ENCODE data around the gene POLR3A. TPM values are rescaled to one million over a fixed set of nuclear protein-coding genes. Genes with fewer than 3 reads are reported as not detected.

Gene POLR3A
- total RNA-seq, 1 experiment from 2014 or later: 15.3 TPM

DNA sequence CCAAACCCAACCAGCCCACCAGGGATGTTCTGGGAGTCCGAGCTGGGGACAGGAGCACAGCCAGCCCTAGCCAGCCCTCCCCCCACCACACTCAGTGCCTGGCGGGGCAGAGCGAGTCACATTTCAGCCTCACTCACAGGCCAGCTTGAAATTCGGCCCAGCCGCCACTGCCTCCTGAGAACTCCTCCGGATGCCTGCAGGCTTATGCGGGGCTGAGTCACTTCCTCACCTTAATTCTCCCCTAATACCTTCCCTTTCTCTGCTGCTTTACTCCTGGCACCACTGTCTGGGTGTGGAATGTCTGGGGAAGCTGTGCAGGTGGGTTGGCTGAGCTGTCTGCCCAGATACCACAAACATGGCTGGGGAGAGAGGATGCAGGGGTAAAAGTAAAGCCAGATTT is 80.1 kb downstream of the POLR3A start:
- DNase-seq (ENCODE audit: low read depth): no peak

- no peak for DNase-seq (ENCODE audit: low read depth)
These were observed 83.2 kb downstream of the POLR3A start for GRCh38 chr10:77946084-77946483.

DNA sequence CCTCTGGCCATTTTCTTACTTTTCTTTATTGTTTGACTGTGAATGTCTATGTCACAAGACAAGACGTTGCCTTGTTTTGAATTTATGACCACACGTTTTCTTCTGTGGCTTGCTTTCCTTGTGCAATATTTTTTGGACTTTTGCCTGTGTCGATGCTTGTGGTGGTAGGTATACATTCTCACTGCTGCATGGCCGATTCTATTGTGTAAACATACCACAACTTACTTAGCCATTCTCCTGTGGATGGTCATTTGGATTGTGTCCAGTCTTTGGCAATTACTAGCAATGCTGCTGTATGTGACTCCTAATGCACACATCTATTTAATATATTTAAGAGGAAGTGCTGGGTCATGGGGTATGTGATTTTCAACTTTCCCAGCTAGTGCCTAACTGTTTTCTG is 84.8 kb downstream of the POLR3A start:
- no peak for DNase-seq (ENCODE audit: low read depth)

GRCh38 chr10:77943121-77943901 is 86.0 kb downstream of the POLR3A start:
- peak; percentile 65 for DNase-seq (ENCODE audit: low read depth)

DNA sequence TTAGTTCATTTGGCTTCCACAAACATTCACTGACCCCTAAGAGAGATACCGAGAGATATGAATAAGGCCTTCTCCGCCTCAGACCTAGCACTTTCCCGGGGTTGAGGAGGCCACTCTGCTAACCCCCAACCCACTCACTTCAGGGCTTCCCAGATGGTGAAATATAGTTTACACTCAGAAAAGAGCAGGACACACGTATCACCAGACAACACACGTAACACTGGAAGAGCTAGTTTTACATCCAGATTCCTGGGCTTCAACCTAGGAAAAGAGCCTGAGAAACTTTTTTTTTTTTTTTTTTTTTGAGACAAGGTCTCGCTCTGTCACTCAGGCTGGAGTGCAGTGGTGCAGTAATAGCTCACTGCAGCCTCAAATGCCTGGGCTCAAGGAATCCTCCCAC is 87.5 kb downstream of the POLR3A start:
- no peak for DNase-seq (ENCODE audit: low read depth)

DNA sequence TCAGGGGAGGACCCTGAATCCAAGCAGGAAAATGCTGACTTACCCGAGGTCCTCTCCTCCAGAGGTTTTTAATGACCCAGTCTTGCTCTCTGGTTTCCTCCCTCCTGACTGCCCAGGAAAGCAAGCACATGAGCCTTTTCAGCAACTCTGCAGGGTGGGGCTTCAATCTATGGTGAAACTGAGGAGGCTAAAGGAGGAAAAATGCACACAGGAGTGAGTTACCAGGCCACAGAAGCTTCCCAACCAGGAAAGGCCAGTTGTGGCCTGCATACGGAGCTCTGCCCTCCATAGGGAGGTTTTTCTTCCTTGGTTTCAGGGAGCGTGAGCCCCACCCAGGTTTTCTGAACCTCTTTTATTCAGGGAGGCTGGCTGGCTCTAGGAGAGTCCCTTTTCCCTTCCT is 88.7 kb downstream of the POLR3A start:
- DNase-seq (ENCODE audit: low read depth): no peak

DNA sequence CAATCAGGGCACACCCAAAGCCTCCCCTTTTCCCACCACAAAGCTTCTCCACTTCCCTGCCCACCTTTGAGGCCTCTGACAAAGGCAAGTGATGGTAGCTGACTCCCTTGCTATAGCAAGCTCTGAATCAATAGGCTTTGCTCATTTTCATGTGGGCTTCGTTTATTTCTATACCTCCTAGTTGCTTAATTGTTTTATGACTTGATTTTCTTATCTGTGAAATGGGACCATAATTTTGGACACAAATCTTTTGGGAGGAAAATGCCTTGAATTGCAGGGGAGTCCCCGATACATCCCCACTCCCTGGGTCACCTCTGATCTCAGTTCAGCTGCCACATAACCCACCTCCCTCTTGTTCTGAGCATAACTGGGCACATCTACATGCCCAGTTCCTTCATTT is 89.1 kb downstream of the POLR3A start:
- DNase-seq (ENCODE audit: low read depth): no peak

DNA sequence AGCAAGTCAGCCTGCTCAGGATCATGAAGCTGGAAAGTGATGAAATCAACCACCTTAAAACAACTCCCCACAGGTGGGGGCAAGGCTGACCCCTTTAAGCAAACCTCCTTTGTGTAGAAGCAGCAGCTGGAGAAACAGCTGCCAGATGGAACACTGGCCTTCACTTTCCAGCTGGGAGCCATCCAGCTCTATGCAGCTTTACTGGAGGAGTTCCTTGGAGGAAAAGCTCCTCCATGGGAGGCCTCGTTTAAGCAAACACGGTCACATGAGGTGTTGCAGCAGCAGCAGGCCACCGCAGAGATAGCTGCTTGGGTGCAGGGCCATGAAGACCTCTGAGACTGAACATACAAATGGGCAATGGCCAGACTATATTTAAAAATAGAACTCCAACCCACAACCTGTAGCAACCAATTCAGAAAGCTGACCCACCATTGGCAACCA is 89.7 kb downstream of the POLR3A start:
- DNase-seq (ENCODE audit: low read depth): peak; percentile 54

- DNase-seq (ENCODE audit: low read depth): no peak
These were observed 92.4 kb downstream of the POLR3A start for GRCh38 chr10:77936697-77937567.

DNA sequence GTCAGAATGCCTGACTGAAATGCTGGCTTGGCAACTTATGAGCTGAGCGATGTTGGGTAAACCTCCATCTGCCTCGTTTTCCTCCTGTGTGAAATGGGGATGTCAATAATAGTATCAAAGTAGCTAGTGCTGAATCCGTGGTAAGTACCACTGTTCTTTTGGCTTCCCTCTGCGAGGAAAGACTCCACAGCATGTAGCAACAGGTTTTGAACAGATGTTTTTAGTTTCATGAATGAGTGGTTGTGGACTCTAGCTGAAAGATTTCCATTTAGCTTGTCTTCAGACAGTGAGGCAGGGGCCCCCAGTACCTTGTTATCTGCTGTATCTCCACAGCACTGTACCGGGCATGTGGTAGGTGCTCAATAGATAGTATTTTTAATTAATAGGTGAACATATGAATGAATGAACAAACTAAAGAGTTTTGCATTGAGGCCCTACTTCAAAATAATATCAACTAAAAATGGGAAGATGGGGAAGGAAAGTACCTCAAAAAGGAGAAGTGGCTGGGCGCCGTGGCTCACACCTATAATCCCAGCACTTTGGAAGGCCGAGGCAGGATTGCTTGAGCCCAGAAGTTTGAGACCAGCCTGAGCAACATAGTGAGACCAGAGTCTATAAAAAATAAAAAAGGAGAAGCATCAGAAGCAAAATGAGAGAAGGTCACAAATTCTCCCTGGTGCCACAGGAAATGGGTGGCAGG is 97.1 kb downstream of the POLR3A start:
- no peak for DNase-seq (ENCODE audit: low read depth)

- no peak for DNase-seq (ENCODE audit: low read depth)
These were observed 101.7 kb downstream of the POLR3A start for GRCh38 chr10:77927402-77928246.

GRCh38 chr10:77926566-77927401 is 102.5 kb downstream of the POLR3A start, which contains the start of gene DLG5:
Gene DLG5 (minus strand): TSS chr10:77926755. CDS start chr10:77926520, 235 bp downstream.
- peak; percentile 44 for DNase-seq (ENCODE audit: low read depth)

DNA sequence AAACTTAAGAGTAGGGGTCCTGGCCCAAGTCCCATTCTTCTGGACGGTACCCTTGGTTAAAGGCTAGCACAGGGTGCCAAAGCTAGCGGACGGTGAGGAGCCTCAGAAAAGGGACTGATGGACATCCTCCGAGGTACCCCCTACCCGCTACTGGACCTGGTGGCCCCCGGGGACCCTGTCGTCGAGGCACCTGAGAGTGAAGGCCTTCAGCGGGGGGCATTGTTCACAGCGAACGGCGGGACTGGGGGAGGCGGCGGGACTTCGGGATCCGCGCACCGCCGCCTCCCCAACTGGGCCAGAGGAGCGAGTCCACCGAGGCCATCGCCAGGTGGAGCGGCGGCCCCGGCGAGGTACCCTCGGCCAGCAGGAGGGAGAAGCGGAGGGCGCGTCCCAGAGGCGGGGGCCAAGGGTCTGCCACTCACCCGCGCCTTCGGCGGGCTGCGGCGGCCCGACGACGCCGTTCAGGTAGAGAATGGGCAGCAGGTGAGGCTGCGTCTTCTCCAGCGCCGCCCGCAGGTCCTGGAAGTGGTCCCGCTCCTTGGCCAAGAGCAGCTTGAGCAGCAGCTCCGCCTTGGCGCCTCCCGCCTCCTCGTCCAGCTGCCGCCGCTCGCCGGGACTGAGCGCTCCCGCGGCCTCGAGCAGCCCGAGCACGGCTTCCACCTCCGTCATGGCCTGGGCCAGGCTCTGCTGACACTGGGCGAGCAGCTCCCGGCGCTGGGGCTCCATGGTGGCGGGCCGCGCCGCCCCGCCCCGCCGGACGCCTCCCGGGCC is 103.3 kb downstream of the POLR3A start:
- DNase-seq (ENCODE audit: low read depth): no peak

DNA sequence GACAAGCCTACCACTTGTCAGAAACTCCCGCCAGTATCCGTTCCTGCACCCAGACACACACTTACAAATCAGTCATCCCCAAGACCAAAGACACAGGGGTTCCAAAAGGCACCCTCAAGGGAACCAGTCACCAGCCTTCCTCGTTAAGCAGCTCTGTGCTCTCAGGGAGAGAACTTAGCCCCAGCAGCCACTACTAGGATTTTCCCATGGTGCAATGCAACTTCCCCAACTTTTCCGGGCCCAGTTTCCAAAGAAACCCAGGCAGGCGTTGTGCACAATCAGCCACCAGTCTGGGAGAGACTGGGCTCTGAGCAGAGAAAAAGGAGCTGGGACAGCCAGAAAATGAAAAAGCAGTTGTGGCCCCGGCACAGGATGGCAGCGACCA is 103.9 kb downstream of the POLR3A start:
- DNase-seq (ENCODE audit: low read depth): peak; percentile 64

DNA sequence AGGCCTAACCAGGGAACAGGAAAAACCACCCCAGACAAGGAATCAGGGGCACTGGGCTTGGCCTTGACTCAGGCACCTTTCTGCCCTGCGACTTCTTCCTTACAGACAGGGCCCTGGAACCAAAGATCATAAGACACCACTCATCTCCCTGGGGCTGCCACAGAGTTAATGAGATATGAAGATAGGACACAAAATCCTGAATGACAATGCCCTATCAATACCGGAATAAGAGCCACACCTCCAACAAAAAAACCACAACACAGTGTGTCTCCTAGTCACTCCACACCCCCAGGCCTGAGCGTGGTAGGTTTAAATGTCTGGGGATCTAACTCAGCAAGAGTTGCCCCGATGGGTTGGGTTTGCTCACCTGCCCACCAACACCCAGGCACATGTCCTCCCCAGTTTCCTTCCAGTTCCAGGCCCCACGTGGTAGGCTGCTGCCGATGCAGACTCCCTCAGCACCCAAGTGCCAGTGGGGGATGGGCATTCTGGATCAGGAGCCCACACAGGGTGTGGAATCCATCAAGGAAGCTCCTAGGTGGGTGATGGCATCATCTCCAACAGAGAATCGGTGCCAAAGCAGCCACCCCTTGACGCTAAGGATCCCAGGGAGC is 106.6 kb downstream of the POLR3A start:
- no peak for DNase-seq (ENCODE audit: low read depth)

DNA sequence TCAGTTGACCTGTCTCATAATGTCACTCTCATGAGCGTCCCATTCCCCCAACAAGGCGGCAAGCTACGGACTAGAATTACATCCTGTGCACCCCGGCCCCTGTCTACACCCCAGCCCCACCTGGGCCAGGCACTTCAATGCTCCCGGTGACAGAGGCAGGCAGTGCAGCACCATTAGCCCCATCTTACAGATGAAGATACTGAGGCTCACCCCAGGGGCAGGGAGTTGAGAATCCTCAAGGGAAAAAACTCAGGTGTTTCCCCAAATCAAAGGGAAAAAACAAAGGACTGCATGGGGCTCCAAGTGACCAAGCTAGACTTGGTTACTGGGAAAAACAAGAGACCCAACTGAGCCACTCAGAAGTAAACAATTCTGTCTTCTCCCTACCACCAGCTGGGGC is 107.3 kb downstream of the POLR3A start:
- DNase-seq (ENCODE audit: low read depth): no peak

DNA sequence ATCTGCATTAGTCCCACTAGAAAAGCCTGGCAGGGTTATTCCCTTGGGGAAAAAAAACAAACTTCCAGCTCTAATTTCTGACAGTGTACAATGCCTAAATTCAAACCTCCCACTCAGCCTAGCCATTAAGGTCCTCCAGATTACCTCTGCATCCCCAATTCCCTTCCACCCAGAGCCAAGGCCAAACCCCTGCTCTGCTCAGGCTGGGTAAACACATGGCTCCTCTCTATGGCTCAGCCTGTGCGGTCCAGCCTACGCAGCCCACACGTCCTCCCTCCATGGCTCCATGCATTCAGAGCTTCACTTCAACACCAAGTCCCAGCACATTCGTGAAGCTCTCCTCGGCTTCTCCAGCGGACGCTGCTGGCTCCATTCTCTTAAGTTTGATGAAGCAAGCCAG is 107.9 kb downstream of the POLR3A start:
- no peak for DNase-seq (ENCODE audit: low read depth)

DNA sequence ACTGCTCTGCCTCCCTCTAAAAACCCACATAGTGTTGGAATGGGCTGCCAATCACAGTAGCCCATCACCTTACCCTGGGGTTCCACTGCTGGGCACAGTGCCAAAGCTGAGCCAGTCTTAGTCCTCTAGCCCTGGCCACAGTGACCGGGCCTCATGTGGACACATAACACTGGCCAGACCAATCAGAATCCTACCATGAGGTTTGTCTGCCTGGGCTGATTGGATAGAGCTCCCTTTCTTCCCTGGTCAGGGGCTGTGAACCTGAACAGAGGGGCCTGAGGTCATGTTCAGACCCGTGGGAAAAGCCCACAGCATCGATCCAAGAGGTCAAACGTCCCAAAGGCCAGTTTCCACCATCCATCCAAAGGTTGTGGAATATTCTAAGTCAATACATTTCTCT is 108.8 kb downstream of the POLR3A start:
- no peak for DNase-seq (ENCODE audit: low read depth)

DNA sequence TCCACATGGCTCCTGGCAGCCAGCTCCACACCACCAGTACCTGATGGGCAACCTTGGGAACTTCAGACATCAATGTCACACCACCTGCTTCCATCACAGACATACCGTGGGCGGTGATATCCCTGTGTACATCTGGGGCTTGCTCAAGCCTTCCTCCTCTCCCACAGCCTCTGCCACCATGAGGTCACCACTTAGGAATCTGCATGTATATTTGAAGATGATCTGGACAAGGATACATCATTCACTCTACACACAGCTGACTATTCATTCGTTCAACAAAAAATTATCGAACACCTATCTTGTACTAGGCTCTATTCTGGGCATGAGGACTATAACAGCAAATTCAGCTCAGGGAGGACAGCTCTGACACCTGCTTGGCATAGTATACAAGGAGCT is 109.6 kb downstream of the POLR3A start:
- peak; percentile 66 for DNase-seq (ENCODE audit: low read depth)

Measured in LHCN-M2 (cell line).